Immature natural killer cell (primary cell): ENCODE results near the gene IKZF1. TPM values are rescaled to one million over a fixed set of nuclear protein-coding genes. Genes with fewer than 3 reads are reported as not detected.
A peak's percentile ranks its signal among the peaks of the same experiment; 100 is the strongest.

Experiments
- DNase-seq, 3 donors: peaks; one replicate each; pipeline ENCODE4 v3.0.0; 2022; ENCODE audit warnings: mixed read lengths in 1 of 3
- H3K27ac Mint-ChIP-seq, 6 donors: one replicate each; pipeline ENCODE4 v1.8.0; 2020; ENCODE audit warnings: mixed read lengths in 6 of 6, mild to moderate bottlenecking in 5 of 6, inconsistent platforms in 4 of 6, moderate library complexity in 3 of 6
- H3K27me3 Mint-ChIP-seq, 3 donors: one replicate each; pipeline ENCODE4 v1.8.0; 2020 to 2021; ENCODE audit warnings: low read depth in 3 of 3, mild to moderate bottlenecking in 3 of 3, mixed read lengths in 3 of 3, moderate library complexity in 3 of 3, inconsistent platforms in 1 of 3
- H3K36me3 Mint-ChIP-seq, 3 donors: one replicate each; pipeline ENCODE4 v1.8.0; 2020; ENCODE audit warnings: mixed read lengths in 3 of 3, inconsistent platforms in 2 of 3, mild to moderate bottlenecking in 2 of 3
- H3K4me1 Mint-ChIP-seq, 2 donors: one replicate each; pipeline ENCODE4 v1.8.0; 2020; ENCODE audit warnings: inconsistent platforms in 2 of 2, mild to moderate bottlenecking in 2 of 2, mixed read lengths in 2 of 2, moderate library complexity in 1 of 2
- H3K4me3 Mint-ChIP-seq, 5 donors: one replicate each; pipeline ENCODE4 v1.8.0; 2020; ENCODE audit warnings: mild to moderate bottlenecking in 5 of 5, mixed read lengths in 5 of 5, inconsistent platforms in 3 of 5, moderate library complexity in 3 of 5
- H3K9me3 Mint-ChIP-seq, 6 donors: one replicate each; pipeline ENCODE4 v1.8.0; 2020; ENCODE audit warnings: mild to moderate bottlenecking in 6 of 6, mixed read lengths in 6 of 6, inconsistent platforms in 4 of 6, moderate library complexity in 3 of 6
- polyA plus RNA-seq, 3 donors: library from polyadenylated mRNA; unstranded; fragments of 300-500 nt; fragmentation: Illumina TruSeq; gene quantifications; one replicate each; pipeline ENCODE4 v1.2.3, GENCODE V29; 2021

Gene IKZF1
- polyA plus RNA-seq, 3 donors from 2014 or later = 79.5 to 307 (median 91.3) TPM

DNA sequence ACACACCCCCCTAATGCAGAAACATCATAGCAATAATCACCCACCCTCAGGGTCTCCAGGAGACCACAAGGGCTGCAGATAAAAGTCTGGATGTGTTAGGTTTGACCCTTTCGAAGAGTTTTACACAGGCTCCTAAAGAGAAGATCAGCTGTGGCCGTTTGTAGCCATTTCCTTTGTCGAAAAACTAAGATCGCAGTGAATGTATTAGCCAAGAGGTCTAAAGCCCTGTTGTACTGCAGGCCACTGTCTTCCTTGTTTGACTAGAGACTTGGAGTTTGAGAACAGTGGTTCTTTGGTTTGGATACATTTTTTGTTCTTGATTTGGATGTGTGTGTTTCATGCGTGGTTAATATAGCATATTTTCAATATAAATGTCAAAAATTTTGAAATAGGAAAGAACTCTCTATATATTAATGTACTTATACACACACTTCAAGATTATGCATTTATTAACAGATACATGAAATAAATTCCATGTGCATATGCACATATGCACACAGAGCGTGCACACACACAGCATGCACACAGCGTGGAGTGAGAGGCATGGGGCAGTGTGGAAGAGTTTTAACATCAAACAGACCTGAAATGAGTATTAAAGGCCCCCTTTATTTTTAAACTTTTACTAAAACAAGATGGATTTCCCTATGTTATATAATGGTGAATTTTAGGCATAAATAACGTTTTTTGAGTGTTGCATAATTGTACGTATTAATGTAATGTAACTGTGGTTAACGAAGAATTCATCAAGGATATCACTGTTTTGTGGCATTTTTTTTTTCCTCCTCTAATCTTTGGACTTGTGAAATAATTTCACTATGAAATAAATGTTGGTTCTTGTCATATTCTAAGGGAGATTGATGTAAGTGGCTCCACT is 2.2 kb downstream of the IKZF1 start:
- Mint-ChIP-seq H3K4me1 (peaks cover 52 to 58% of the 10 kb centered on the region in 2 donors), H3K9me3 (no peaks in the 10 kb centered on the region), H3K27ac (peak overlapping the region; percentile 88 to 97 (median 97)), H3K4me3 (peak overlapping the region; percentile 98 to 100 (median 99)), H3K36me3 (peaks cover 16 to 27% (median 23%) of the 10 kb centered on the region in 3 donors), H3K27me3 (peaks cover 10 to 20% (median 16%) of the 10 kb centered on the region in 3 donors)
- DNase-seq = no peak

DNA sequence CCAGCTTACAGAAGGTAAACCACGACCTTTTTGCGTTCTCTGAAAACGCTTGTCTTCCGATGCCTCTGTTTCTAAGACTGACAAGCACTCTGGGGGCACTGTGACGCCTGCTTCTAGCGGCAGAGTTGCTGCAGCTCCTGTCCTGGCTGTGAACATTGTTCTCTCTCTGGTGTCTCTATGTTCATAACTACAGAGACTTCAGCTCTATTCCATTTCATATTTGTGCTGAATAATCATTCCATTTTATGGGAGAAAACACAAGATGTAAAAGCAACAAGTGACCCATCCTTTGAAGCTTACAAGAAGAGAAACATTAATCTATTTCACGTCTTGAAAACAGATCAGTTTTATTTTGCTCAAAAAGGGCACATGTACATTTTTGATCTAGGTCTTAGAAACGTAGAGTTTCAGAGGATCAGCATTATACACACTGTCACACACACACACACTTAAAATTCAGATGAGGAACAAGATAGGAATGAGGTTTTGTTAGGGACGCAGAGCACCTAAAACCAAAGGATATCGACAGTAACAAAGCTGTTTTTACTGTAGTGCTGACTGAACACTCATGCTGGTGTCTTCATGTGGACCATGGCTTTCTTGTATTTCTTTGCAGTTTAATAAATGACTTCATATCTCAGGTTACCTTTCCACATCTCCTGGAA is 3.0 kb downstream of the IKZF1 start:
- Mint-ChIP-seq H3K27me3 (peaks cover 10 to 18% (median 16%) of the 10 kb centered on the region in 3 donors), H3K4me3 (peak overlapping the region; percentile 98 to 100 (median 99)), H3K9me3 (no peaks in the 10 kb centered on the region), H3K36me3 (peaks cover 16 to 27% (median 23%) of the 10 kb centered on the region in 3 donors), H3K27ac (peak overlapping the region; percentile 88 to 97 (median 97)), H3K4me1 (peaks cover 56 to 61% of the 10 kb centered on the region in 2 donors)
- DNase-seq = peak in 2 of 3 donors; percentile 65 to 68

DNA sequence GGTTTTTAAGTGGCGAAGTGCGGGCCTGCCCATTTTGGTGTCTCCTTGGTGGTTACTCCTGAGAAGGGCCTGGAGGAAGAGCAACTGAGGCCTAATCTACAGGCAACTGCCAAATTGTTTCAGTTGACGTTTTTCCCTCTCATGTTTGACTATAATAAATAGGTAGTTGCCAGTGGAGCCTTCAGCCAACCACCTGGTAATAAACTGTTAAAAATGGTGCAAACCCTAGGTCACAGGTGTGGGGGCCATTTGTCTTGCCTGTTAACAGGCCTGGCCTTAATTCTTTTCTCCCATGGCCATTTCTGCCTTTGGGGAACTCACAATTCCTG is 3.7 kb downstream of the IKZF1 start:
- Mint-ChIP-seq H3K4me3 (peak overlapping the region; percentile 98 to 100 (median 99)), H3K27me3 (peaks cover 8 to 16% (median 14%) of the 10 kb centered on the region in 3 donors), H3K27ac (peak overlapping the region; percentile 88 to 97 (median 97)), H3K36me3 (peaks cover 16 to 27% (median 23%) of the 10 kb centered on the region in 3 donors), H3K4me1 (peaks cover 61 to 67% of the 10 kb centered on the region in 2 donors), H3K9me3 (no peaks in the 10 kb centered on the region)
- no peak for DNase-seq

DNA sequence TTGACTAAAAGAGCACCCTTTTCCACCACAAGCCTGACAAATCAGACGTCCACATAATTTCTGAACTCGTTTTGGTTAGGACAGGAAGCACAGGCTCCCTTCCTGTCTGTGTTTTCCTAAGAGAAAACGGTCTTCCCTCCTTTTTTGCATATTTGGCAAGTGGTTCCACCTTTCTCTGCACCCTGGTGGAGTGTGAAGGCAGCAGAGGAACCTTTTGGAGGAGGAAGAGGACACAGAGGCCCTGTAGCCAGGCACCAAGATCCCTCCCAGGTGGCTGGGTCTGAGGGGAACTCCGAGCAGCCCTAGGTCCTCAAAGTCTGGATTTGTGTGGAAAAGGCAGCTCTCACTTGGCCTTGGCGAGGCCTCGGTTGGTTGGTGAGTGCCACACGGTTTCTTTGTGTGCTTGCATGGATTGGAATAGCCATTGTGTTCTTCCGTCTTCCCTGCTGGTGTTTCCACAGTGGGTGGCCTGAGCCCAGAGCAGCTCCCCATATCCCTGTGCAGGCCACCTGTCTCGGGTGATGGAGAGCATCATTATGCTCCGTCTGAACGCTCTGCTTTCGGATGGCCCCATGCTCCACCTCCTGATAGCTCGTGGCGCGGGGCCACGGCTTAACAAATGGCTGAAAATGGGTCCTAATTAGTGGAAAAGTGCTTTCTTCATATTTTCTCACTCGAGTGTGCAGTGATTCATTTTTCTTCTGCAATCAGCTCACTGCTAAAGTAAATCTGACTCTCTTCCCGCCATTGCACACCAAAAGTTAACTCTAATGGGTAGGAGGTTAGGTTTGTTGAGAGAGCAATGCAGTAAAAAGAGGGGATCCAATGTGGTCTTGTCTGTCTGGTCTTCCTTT is 4.2 kb downstream of the IKZF1 start:
- peaks cover 7 to 16% (median 10%) of the 10 kb centered on the region in 3 donors for H3K27me3 Mint-ChIP-seq
- no peaks in the 10 kb centered on the region for H3K9me3 Mint-ChIP-seq
- peaks cover 67 to 73% of the 10 kb centered on the region in 2 donors for H3K4me1 Mint-ChIP-seq
- peak overlapping the region; percentile 88 to 97 (median 97) for H3K27ac Mint-ChIP-seq
- H3K36me3 Mint-ChIP-seq = peaks cover 16 to 27% (median 25%) of the 10 kb centered on the region in 3 donors
- H3K4me3 Mint-ChIP-seq = peak overlapping the region; percentile 98 to 100 (median 99)
- DNase-seq = no peak

DNA sequence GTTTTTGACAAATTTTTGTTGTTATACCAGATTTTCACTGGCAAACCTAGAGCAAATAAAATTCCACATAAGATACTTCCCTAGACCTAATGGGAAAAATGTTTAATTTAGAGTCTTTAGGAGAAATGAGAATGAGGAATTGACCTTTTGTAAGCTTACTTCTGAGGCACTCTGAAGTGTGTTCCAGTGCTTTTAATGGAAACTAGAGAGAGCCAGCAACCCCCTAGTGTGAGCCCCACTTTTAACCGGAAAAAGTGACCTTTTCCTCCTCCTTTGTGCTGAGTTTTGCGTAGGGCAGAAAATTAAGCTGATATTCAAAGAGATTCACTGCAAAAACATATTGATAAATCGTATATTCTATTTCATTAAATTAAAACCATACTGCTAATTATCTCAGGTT is 5.2 kb downstream of the IKZF1 start:
- H3K36me3 Mint-ChIP-seq = peaks cover 16 to 27% (median 27%) of the 10 kb centered on the region in 3 donors
- H3K4me3 Mint-ChIP-seq = peak overlapping the region; percentile 98 to 100 (median 99)
- H3K4me1 Mint-ChIP-seq = peaks cover 76 to 83% of the 10 kb centered on the region in 2 donors
- peak overlapping the region; percentile 88 to 97 (median 97) for H3K27ac Mint-ChIP-seq
- H3K9me3 Mint-ChIP-seq = no peaks in the 10 kb centered on the region
- H3K27me3 Mint-ChIP-seq = peaks cover 5 to 13% (median 8%) of the 10 kb centered on the region in 3 donors
- DNase-seq = no peak

DNA sequence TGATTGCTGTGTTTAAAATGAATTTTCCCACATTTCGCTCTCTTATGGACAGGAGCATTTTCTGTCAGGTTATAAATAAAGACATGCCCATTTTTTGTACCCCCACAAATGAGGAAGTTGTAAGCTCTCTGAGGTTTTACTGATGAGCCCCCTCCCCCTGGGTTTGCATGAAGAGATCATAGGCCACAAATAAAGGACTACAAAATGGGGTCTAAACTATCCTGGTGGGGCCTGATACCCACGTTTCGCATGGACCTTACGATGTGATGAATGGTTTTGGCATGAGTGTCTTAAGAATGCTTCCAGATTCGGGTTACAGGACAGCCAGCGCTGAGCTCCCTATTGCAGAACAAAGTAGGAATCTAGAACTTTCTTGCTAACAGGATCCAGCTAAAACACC is 5.8 kb downstream of the IKZF1 start:
- Mint-ChIP-seq H3K27me3 (peaks cover 2 to 10% (median 5%) of the 10 kb centered on the region in 3 donors), H3K4me1 (peaks cover 83 to 89% of the 10 kb centered on the region in 2 donors), H3K27ac (peak overlapping the region; percentile 88 to 97 (median 97)), H3K36me3 (peaks cover 12 to 24% (median 23%) of the 10 kb centered on the region in 3 donors), H3K4me3 (peak overlapping the region; percentile 98 to 100 (median 99)), H3K9me3 (no peaks in the 10 kb centered on the region)
- DNase-seq = no peak

DNA sequence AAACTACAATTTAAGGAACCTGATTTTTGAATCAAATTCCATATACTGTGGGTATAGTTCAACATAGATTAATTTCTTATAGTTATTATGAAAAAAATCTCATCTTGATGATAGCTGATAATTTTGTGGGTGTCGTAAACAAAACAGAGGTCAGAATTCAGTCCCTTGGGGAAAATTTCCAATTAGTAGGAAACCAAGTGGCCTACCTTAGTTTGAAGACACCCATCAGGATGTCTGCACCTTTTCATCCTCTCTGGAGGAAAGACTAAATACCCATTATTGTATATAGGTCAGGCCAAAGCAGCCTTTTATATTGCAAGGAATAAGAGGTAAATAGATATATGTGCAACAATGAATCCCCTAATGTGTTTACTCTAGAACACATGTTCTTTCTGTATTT is 6.4 kb downstream of the IKZF1 start:
- peak overlapping the region; percentile 98 to 100 (median 99) for H3K4me3 Mint-ChIP-seq
- H3K27ac Mint-ChIP-seq = peak overlapping the region; percentile 88 to 97 (median 97)
- no peaks in the 10 kb centered on the region for H3K9me3 Mint-ChIP-seq
- no peak for DNase-seq
- H3K27me3 Mint-ChIP-seq = peaks cover 2 to 10% (median 5%) of the 10 kb centered on the region in 3 donors
- peaks cover 89 to 95% of the 10 kb centered on the region in 2 donors for H3K4me1 Mint-ChIP-seq
- peaks cover 12 to 23% (median 22%) of the 10 kb centered on the region in 3 donors for H3K36me3 Mint-ChIP-seq

DNA sequence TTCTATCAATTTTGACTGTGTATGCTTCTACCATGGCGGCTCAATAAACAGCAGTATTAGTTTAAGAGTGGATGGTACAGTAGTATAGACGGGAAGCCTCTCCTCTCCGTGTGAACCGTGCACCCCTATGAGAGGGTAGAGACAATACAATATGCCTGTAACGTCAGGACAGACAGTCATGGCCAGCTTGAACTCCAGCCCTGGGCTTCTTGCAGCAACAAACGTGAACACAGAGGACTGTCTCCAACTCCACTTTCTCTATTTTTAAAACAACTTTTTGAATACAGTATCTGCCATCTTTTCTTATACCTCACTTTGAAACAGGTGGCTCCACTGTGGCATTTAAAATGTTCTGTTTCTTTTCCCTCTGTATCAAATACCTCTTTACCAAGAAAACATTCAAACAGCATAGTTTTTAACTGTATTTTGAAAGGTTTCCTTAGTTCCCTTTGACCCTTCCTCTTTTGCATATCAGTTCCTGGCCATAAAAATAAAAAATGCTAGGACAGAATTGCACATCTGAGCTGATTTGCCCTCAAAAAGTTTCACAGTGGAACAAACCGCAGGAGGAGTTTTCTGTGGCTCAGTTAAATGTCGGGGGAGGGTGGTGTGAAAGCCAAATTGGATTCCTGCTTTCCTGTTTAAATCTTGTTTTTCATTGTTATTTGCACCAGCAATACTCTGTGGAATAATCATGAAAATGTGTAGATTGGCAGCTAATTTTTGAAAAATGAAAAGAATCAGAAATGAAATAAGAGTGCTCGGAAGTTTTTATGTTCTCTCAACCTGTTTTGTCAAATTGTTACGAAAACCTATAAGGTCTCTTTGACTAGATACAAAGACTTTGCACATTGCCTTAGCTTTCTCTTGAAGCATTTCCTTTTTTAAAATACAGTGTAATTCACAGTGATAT is 8.0 kb downstream of the IKZF1 start:
- Mint-ChIP-seq H3K4me3 (peak overlapping the region; percentile 80 to 100 (median 98)), H3K4me1 (peaks cover 99 to 100% of the 10 kb centered on the region in 2 donors), H3K27me3 (peaks cover 2 to 4% (median 3%) of the 10 kb centered on the region in 3 donors), H3K27ac (peak overlapping the region; percentile 88 to 97 (median 97)), H3K9me3 (no peaks in the 10 kb centered on the region), H3K36me3 (peaks cover 4 to 12% (median 9%) of the 10 kb centered on the region in 3 donors)
- DNase-seq = no peak

DNA sequence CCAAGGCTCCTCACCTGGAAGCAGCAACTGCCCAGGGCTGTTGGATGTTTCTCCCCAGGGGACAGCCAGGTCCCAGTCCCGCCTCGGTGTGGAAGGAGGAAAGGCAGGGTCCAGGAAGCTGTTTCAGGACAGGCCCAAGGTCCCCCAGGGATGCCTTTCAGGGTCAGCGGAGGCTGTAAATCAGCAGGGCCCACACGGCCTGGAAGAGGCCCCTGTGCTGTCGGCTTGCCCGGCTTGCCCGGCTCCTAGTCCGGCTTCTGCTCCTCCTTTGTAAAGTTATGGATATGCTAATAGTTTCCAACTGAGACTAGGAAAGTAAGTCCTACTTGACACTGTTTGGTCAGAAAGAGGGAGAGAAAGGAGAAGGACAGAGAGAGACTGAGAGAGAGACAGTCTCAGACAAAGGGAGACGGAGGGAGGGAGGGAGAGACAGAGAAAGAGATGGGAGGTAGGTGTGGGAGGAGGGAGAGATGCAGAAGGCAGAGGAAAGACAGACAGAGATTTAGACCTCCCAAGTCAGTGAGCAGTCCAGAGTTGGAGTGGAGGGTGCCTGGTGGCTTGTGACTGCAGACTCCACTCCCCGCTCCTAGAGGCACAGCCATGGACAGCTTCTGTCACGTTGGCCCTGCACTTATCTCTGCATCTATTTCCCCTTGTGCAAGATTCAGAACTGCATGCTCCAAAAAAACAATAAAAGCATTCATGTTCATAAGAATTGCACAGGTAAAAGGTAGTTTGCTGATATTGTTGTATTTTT is 10.5 kb downstream of the IKZF1 start:
- DNase-seq = no peak
- Mint-ChIP-seq H3K27ac (peak overlapping the region; percentile 88 to 97 (median 97)), H3K27me3 (peaks cover 4 to 6% (median 4%) of the 10 kb centered on the region in 3 donors), H3K4me1 (peaks cover 98 to 100% of the 10 kb centered on the region in 2 donors), H3K4me3 (peak overlapping the region; percentile 80 to 100 (median 98)), H3K36me3 (peaks cover 0 to 14% (median 11%) of the 10 kb centered on the region in 3 donors), H3K9me3 (no peaks in the 10 kb centered on the region)

DNA sequence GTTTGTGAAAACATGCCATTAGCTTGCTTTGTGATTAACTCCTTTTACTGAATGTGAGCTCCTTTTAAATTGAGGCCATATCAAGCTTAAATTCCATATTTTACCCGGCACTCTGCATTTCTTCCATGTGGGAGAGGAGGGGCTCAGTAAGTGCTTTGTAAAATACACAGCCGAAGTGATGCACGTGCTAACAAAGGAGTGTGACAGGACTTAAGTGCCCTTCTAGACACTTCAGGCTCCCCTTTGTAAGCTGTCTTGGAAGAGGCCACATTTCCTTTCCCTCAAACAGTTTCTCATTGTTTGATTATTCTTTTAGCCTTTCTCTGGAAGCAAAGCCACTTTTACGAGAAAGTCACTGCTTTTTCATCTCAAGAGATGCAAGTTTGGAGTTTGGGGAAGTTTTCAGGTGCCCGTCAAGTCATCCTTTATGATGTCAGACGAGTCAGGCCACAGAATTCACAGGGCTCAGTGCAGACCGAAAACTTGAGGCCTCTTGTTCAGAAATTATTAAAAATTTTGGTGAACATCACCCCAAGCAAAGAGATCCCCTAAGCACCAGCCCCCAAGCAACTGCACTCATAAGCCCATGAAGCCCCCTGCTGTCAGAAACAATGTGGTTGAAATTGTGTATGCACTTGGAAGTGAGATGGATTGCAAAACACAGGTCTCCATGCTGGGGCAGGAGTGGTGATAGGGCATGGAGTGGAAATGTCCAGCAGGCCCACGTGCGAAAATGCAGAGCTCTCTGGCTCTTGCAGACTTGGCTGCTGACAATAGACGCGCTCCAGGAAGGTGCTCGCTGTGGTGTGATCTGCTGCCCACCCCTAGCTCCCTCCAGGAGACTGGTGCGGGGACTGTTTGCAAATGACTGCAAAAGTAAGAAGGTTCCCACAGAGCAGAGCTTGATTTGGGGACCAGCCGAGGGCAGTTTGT is 11.5 kb downstream of the IKZF1 start:
- peaks cover 4 to 5% (median 4%) of the 10 kb centered on the region in 3 donors for H3K27me3 Mint-ChIP-seq
- H3K4me1 Mint-ChIP-seq = peaks cover 96 to 100% of the 10 kb centered on the region in 2 donors
- DNase-seq = no peak
- no peaks in the 10 kb centered on the region for H3K9me3 Mint-ChIP-seq
- H3K27ac Mint-ChIP-seq = peak overlapping the region; percentile 88 to 97 (median 97)
- H3K36me3 Mint-ChIP-seq = peaks cover 8 to 23% (median 20%) of the 10 kb centered on the region in 3 donors
- peak overlapping the region; percentile 80 to 100 (median 98) for H3K4me3 Mint-ChIP-seq

DNA sequence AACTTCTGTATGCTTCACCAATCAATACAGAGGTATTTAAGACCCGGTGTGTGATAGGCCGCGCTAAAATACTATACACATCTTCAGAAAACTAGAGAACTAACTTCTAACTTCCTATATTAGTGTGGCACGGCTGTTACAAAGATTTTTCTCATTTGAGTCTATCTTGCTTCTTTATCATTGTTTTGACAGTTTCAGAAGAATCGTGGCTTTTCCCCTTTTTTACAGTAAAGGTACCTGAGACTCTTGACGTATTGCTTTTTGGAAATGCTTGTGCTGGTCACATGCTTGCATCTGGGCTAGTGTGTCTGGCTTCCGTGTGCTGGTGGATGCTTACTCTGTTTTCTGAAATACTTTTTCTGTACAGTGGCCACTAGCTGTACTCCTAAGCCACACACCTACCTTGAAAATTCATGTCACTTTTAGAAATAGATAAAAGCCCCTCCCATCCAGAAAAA is 12.7 kb downstream of the IKZF1 start:
- DNase-seq = peak in 2 of 3 donors; percentile 49 to 56
- H3K9me3 Mint-ChIP-seq = no peaks in the 10 kb centered on the region
- H3K4me3 Mint-ChIP-seq = peak overlapping the region; percentile 80 to 99 (median 89)
- peaks cover 96 to 100% of the 10 kb centered on the region in 2 donors for H3K4me1 Mint-ChIP-seq
- H3K27me3 Mint-ChIP-seq = peaks cover 4 to 5% (median 4%) of the 10 kb centered on the region in 3 donors
- peak overlapping the region; percentile 88 to 97 (median 96) for H3K27ac Mint-ChIP-seq
- H3K36me3 Mint-ChIP-seq = peaks cover 17 to 29% (median 22%) of the 10 kb centered on the region in 3 donors
